NCI-H2081 (cell line): Measurements from ENCODE around the gene DENND10.
"Not testable (repeated sequence)": the region's sequence is repeated elsewhere in the genome, so short reads cannot be mapped to it uniquely, and the experiment has no call there.

Experiments used
- DNase-seq, 2 experiments: peaks; one replicate each; lab custom pipeline; 2025; lab: John Stamatoyannopoulos, UW

Gene DENND10

DNA sequence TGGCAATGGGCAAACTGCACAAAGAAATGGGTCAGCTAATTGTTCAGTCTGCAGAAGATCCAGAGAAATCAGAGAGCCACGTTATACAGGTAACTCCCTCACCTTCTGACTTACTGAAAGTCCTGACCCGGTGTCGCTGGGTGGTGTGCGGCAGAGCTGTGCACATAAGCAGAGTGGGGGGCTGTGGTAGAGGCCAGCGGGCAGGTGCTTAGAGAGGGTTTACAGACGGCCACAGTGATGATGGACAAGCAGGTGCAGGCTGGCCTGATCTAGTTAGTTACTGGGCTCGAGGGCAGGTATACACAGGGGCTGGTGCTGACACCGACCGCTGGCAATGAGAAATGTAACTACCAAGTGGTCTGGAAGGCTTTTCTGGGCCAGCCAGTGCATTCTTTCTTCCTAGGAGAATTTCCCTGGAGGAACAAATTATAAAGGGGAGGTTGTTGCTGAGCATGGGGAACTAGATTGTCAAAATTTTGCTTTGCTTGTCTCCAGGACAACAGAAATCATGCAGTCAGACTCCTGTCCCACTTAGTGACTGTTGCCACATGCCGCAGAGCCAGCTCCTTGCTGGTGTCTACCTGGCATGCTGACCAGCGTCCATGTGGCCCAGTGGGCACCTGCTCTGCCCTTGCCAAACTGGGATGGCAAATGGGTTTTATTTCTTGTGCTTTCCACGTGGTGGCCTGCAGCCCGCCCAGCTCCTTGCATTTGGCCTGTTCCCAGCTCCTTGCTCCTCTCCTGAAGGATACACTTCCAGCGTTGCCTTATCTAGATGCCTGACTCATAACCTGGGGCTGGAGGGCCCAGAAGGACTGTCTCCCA lies 28.8 kb downstream of the DENND10 start:
- no peak for DNase-seq

DNA sequence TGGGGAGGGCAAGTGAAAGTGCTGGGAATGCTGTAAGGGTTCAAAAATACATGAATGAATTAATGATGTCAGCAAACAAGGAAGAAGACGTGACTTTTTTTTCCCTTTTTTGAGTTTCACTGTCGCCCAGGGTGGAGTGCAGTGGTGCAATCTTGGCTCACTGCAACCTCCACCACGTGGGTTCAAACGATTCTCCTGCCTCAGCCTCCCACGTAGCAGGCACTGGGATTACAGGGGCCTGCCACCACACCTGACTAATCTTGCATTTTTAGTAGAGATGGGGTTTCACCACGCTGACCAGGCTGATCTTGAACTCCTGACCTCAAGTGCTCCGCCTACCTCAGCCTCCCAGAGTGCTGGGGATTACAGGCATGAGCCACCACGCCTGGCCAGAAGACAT lies 30.0 kb downstream of the DENND10 start:
- no peak for DNase-seq

GRCh38 chr10:119135513-119135881 lies 31.6 kb downstream of the DENND10 start:
- DNase-seq: no peak

DNA sequence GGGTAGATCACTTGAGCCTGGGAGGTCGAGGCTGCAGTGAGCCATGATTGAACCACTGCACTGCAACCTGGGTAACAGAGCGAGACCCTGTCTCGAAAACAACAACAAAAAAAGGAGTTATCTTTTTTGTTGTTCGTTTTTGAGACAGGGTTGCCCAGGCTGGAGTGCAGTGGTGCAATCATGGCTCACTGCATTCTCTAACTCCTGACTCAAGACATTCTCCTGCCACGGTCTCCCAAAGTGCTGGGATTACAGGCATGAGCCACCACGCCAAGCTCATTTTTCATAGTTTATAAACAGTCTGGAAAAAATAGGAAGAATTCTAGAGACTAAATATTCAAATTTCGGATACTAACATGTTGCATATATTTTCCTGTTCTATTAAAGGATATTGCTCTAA lies 32.2 kb downstream of the DENND10 start:
- no peak for DNase-seq

GRCh38 chr10:119137878-119138277 lies 34.0 kb downstream of the DENND10 start:
- DNase-seq: not testable (repeated sequence)

- DNase-seq: no peak
These were observed 34.7 kb downstream of the DENND10 start for GRCh38 chr10:119138346-119139306.

DNA sequence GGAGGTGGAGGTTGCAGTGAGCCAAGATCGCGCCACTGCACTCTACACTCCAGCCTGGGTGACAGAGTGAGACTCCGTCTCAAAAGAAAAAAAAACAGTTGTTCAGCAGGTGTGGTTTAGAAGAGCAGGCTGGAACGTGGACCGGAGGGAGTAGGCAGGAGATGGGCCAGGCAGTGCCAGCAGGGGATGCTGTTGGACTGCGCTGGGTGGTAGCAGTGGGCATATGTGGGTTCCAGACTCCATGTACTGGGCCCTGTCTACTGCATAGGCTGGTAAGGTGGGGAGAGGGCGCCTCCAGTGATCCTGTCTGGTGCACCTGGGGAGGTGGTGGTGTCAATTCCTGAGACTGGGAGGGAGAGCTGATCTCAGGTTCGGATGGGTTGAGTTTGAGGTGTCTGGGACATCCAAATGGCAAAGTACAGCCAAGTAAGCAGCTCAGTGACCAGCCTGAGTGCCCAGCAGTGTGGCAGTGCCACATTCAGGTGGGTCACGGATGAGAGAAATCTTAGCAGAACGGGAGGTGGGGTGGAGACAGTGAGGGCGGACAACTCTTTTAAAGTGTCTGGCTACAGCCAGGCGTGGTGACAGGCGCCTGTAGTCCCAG lies 35.7 kb downstream of the DENND10 start:
- no peak for DNase-seq

- no peak for DNase-seq
These were observed 36.8 kb downstream of the DENND10 start for GRCh38 chr10:119140603-119141245.

- no peak for DNase-seq
These were observed 39.7 kb downstream of the DENND10 start for GRCh38 chr10:119143657-119144056.

DNA sequence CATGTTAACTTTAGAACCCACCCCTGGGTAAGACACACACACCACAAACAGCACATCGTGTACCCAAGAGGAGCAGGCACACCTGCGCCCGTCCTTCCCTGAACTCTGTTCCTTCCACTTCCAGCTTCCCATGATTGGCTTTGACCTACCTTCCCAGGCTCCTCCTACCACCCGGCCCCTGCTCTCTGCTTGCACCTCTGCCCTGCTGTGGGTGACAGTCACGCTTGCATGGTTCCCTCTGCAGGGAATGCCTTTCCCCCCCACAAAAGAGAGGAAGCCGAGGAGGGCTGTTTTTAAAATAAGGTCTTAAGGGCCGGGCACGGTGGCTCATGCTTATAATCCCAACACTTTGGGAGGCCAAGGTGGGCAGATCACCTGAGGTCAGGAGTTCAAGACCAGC lies 45.2 kb downstream of the DENND10 start:
- DNase-seq: no peak

DNA sequence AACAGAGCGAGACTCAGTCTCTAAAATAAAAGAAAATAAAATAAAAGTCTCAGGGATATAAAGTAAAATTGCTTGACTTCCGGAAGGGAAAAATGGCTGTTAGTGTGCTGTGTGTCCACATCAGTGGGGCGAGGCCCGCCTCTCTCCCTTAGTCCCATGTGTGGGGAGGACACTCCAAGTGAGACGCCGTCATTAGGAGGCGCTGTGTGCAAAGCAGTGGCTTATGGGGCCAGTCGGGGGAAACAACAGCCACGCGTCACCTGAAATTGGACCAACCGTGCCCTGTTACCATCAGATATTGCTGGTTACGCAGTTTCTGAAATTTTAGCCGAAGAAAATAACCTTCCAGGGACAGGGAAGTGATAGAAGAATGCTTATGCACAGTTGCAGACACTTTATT lies 45.8 kb downstream of the DENND10 start:
- DNase-seq: no peak

DNA sequence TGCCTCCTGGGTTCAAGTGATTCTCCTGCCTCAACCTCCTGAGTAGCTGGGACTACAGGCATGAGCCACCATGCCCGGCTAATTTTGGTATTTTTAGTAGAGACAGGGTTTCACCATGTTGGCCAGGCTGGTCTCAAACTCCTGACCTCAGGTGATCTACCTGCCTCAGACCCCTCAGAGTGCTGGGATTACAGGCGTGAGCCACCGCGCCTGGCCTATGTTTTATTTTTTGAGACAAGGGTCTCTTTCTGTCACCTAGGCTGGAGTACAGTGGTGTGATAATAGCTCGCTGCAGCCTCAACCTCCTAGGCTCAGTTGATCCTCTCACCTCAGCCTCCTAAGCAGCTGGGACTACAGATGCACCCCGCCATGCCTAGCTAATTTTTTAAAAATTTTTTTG lies 47.7 kb downstream of the DENND10 start:
- not testable (repeated sequence) for DNase-seq

DNA sequence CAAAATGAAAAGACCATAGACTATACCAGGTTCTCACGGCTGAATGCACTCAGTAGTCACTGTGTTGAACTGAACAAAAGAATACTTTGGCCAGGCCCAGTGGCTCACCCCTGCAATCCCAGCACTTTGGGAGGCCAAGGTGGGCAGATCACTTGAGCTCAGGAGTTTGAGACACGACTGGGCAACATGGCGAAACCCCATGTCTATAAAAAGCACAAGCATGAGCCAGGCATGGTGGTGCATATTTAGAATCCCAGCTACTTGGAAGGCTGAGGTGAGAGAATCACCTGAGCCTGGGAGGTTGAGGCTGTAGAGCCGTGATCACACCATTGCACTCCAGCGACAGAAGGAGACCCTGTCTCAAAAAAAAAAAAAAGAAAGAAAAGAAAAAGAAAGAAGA lies 49.1 kb downstream of the DENND10 start:
- no peak for DNase-seq

DNA sequence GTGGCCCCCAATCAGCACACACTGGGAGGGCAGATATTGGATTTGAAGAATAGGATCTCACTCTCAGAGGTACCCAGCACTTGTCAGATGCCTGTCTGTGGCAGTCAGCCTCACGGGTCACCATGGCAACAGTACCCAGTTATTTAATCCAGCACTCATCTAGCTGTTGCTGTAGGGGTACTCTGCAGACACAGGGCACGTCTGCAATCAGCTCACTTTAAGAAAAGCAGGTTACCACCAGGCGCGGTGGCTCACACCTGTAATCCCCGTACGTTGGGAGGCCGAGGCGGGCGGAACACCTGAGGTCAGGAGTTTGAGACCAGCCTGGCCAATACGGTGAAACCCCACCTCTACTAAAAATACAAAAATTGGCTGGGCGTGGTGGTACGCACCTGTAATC lies 49.7 kb downstream of the DENND10 start:
- no peak for DNase-seq

DNA sequence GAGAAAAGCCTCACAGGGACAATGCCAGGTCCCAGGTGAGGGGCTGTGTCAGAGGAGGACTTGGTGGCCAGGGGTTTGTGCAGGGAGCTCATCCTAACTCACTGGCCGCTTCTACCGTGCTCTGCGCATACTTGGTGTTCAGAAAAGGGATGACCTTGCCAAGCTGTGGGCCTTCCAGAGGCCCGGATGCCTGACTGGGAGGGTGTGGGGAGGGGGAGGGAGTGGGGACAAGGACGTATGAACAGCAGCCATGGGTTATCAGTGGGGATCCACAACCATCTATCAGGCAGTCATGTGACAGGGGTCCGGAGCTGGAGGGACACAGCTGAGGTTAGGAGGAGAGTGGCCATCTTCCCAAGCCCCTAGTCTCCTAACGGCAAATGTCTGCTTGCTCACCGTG lies 55.4 kb downstream of the DENND10 start:
- DNase-seq: no peak

- DNase-seq: no peak
These were observed 58.0 kb downstream of the DENND10 start for GRCh38 chr10:119161680-119162451.

GRCh38 chr10:119162452-119163092 lies 58.7 kb downstream of the DENND10 start:
- DNase-seq: no peak

DNA sequence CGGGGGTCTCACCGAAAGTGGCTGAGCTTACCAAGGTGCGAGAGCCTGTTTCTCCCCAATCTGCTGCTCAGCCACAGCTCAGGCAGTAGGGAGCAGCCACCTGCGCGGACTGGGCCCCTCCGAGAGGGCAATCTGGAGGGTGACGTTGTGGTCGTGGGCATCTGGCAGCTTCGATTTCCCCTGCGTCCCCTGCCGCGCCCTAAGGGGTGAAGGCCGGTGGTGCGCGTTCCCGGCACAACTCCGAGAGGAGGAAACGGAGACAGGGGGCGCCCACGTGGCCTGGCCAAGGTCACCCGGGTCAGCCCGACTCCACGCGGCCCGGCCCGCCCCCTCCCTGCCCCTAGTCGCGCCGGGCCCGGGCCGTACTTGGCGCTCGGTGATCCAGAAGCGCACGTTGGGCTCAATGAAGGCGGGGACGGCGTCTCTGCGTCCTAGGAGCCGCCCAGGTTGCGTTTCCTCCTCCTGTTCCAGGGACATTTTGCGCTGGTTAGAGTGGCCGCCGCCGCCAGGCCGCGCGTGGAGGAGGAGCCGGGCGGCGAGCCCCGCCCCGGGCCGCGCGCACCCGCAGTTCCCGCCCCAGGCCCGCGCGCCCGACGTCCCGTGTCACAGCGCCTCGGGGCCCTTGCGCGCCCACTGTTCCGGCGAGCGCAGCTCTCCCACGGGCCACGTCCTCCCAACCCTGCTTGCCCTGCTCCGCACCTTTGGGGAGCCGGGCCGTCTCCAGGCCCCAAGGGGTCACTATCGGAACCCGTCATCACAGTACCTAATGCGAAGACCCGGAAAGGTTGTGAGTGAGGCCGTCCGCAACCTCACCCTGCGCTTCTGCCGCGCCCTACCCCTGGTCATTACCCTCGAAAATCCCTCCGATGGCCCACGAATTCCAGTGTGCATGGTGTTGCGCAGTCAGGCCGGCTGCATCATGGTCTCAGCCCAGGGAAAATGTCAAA lies 61.5 kb downstream of the DENND10 start, which contains the start of gene SFXN4:
TSS of gene SFXN4 (minus strand) at position 544 of the 947 bp plus-strand sequence. CDS start at position 477, 67 bp downstream.
- DNase-seq: peak; percentile 35 to 71

- no peak for DNase-seq
These were observed 62.2 kb downstream of the DENND10 start for GRCh38 chr10:119166118-119166500.
